CD14-positive monocyte (primary cell): Measurements from ENCODE around the gene TPK1. TPM values are rescaled to one million over a fixed set of nuclear protein-coding genes. Genes with fewer than 3 reads are reported as not detected.

Experiments
- DNase-seq, 3 donors: peaks; one replicate each; pipeline ENCODE4 v3.0.0-alpha.2; 2011 to 2022
- H2AFZ ChIP-seq: 2 replicates; pipeline ENCODE4 v1.6.0; 2012; ENCODE audit warnings: mild to moderate bottlenecking, low read depth, low read length, inconsistent platforms; ENCODE audit not compliant: insufficient read depth, poor library complexity, severe bottlenecking
- H3K27ac ChIP-seq, 2 donors: 1 replicate in 1 of 2; 2 replicates in 1 of 2; pipeline ENCODE4 v1.5.1; 2012 to 2013; ENCODE audit warnings: low read length in 2 of 2, control low read depth in 1 of 2, inconsistent platforms in 1 of 2, low read depth in 1 of 2, mild to moderate bottlenecking in 1 of 2
- H3K27me3 ChIP-seq, 2 donors: one replicate each; pipeline versions ENCODE4 v1.6.0 to v1.6.1; 2011 to 2013; ENCODE audit warnings: low read length in 2 of 2; ENCODE audit not compliant: control insufficient read depth in 2 of 2, insufficient read depth in 2 of 2
- H3K36me3 ChIP-seq, 2 donors: replicated peaks in 1 of 2; 1 replicate in 1 of 2; 2 replicates in 1 of 2; pipeline versions ENCODE4 v1.5.1 to v1.6.1; 2012 to 2013; ENCODE audit warnings: low read length in 2 of 2, control low read depth in 1 of 2, inconsistent platforms in 1 of 2, mild to moderate bottlenecking in 1 of 2; ENCODE audit not compliant: insufficient read depth in 2 of 2, control insufficient read depth in 1 of 2
- H3K4me1 ChIP-seq, 2 donors: 1 replicate in 1 of 2; 2 replicates in 1 of 2; pipeline versions ENCODE4 v1.5.1 to v1.6.1; 2012 to 2013; ENCODE audit warnings: low read length in 2 of 2, control low read depth in 1 of 2, inconsistent platforms in 1 of 2, mild to moderate bottlenecking in 1 of 2, moderate library complexity in 1 of 2; ENCODE audit not compliant: insufficient read depth in 2 of 2, control insufficient read depth in 1 of 2
- H3K4me2 ChIP-seq: replicated peaks from 2 replicates; pipeline ENCODE3; 2012; ENCODE audit warnings: low read length, moderate library complexity, mild to moderate bottlenecking; ENCODE audit not compliant: poor library complexity, severe bottlenecking; ENCODE audit errors: extremely low read depth
- H3K4me3 ChIP-seq, 3 experiments: fragments of 200-600 bp in 1 of 3; sonication (generic) in 1 of 3; replicated peaks in 1 of 3; 1 replicate in 2 of 3; 2 replicates in 1 of 3; pipeline ENCODE4 v1.5.1; 2011 to 2013; ENCODE audit warnings: low read length in 3 of 3, mild to moderate bottlenecking in 3 of 3, control low read depth in 2 of 3, low read depth in 2 of 3, inconsistent platforms in 1 of 3, moderate library complexity in 1 of 3
- H3K79me2 ChIP-seq: 2 replicates; pipeline ENCODE4 v1.6.0; 2012; ENCODE audit warnings: mild to moderate bottlenecking, control low read depth, inconsistent platforms, low read length, moderate library complexity; ENCODE audit not compliant: insufficient read depth
- H3K9ac ChIP-seq: 2 replicates; pipeline ENCODE4 v1.6.0; 2017; ENCODE audit warnings: low read length, mild to moderate bottlenecking; ENCODE audit not compliant: insufficient read depth, poor library complexity, severe bottlenecking
- H3K9me3 ChIP-seq, 2 donors: replicated peaks in 1 of 2; 1 replicate in 1 of 2; 2 replicates in 1 of 2; pipeline versions ENCODE4 v1.5.1 to v1.6.1; 2012 to 2013; ENCODE audit warnings: low read length in 2 of 2, control low read depth in 1 of 2; ENCODE audit not compliant: control insufficient read depth in 1 of 2, insufficient read depth in 1 of 2
- H4K20me1 ChIP-seq: 2 replicates; pipeline ENCODE4 v1.6.0; 2012; ENCODE audit warnings: mild to moderate bottlenecking, low read length, control low read depth, moderate library complexity; ENCODE audit not compliant: insufficient read depth
- H3K27ac Mint-ChIP-seq, 7 donors: one replicate each; pipeline ENCODE4 v1.8.0; 2020; ENCODE audit warnings: mild to moderate bottlenecking in 7 of 7, mixed read lengths in 7 of 7, moderate library complexity in 6 of 7, inconsistent platforms in 2 of 7
- H3K27me3 Mint-ChIP-seq, 3 donors: one replicate each; pipeline ENCODE4 v1.8.0; 2021 to 2022; ENCODE audit warnings: low read depth in 3 of 3, mild to moderate bottlenecking in 3 of 3, mixed read lengths in 3 of 3, moderate library complexity in 3 of 3, inconsistent platforms in 1 of 3
- H3K36me3 Mint-ChIP-seq, 2 donors: one replicate each; pipeline ENCODE4 v1.8.0; 2020; ENCODE audit warnings: mixed read lengths in 2 of 2, inconsistent platforms in 1 of 2, mild to moderate bottlenecking in 1 of 2
- H3K4me1 Mint-ChIP-seq: one replicate; pipeline ENCODE4 v1.8.0; 2020; ENCODE audit warnings: mild to moderate bottlenecking, mixed read lengths
- H3K4me3 Mint-ChIP-seq, 2 donors: one replicate each; pipeline ENCODE4 v1.8.0; 2020; ENCODE audit warnings: mild to moderate bottlenecking in 2 of 2, mixed read lengths in 2 of 2, moderate library complexity in 1 of 2
- H3K9me3 Mint-ChIP-seq, 7 donors: one replicate each; pipeline ENCODE4 v1.8.0; 2020 to 2022; ENCODE audit warnings: mixed read lengths in 7 of 7, mild to moderate bottlenecking in 6 of 7, moderate library complexity in 6 of 7, inconsistent platforms in 2 of 7
- WGBS: methylation state at CpG from one replicate; pipeline ENCODE4 v1.1.5; 2013; ENCODE audit warnings: missing lambda C conversion rate; ENCODE audit not compliant: insufficient coverage; 5-methylcytosine and 5-hydroxymethylcytosine counted together
- intact Hi-C, 2 donors: fragments of 100-400 bp; cut with micrococcal nuclease; formaldehyde crosslinking; loops; one replicate each; pipeline versions ENCODE4 v1.15.0 to v1.15.1; 2023
- polyA plus RNA-seq, 3 donors: library from polyadenylated mRNA; depleted of rRNA in 1 of 3; unstranded in 2 of 3; stranded (reverse) in 1 of 3; fragments of 300-500 nt in 2 of 3; fragments of >200 nt in 1 of 3; fragmentation: Illumina TruSeq in 2 of 3; gene quantifications; 1 replicate in 2 of 3; 2 replicates in 1 of 3; pipeline ENCODE4 v1.2.3, GENCODE V29; 2012 to 2021
- TF ChIP-seq, protein P1 (sequence below): fragments of 200-600 bp; IDR thresholded peaks from one replicate; pipeline ENCODE4 v1.8.0; 2022; ENCODE audit warnings: antibody characterized with exemption, mild to moderate bottlenecking

Gene TPK1
- polyA plus RNA-seq, 3 donors, result 18.9 to 33.8 (median 33.1) TPM

DNA sequence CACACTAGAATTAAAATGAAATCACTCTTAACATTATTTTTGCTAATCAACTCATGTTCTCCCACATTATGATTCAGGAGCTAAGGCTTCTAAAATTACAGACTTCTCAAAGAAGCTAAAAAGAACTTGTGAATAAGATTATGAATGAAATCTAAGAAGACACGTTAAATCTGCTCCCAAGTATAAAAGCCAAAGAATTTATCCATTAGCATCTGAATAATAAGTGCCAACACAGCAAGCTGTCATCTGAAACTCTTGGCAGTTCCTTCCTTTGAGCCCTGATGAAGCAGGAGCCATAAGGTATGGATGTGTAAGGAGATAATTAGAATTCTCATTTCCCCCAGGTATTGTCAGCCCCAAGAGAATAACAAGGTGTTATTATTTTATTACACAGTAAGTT is 50.3 kb downstream of the TPK1 start:
- Mint-ChIP-seq H3K4me1 (no peaks in the 10 kb centered on the region), H3K27me3 (peaks cover 0 to 1% (median 1%) of the 10 kb centered on the region in 3 donors), H3K27ac (no peak overlapping the region), H3K9me3 (no peaks in the 10 kb centered on the region), H3K4me3 (no peak overlapping the region), H3K36me3 (no peaks in the 10 kb centered on the region)
- DNase-seq, result no peak
- H3K79me2 ChIP-seq, result no peaks in the 10 kb centered on the region
- intact Hi-C loops, result no loop called here
- no peaks in the 10 kb centered on the region for H3K9me3 ChIP-seq
- no peak overlapping the region for H3K4me2 ChIP-seq
- no peaks in the 10 kb centered on the region for H3K27me3 ChIP-seq
- H3K4me3 ChIP-seq, result no peak overlapping the region
- no peak overlapping the region for H3K9ac ChIP-seq
- WGBS, result no CpG with 5 or more reads among the region's 1 CpG
- no peaks in the 10 kb centered on the region for H3K36me3 ChIP-seq
- no peak overlapping the region for H2AFZ ChIP-seq
- H3K4me1 ChIP-seq, result no peaks in the 10 kb centered on the region
- no peaks in the 10 kb centered on the region for H4K20me1 ChIP-seq
- no peak overlapping the region for H3K27ac ChIP-seq
- TF ChIP-seq, protein P1, sequence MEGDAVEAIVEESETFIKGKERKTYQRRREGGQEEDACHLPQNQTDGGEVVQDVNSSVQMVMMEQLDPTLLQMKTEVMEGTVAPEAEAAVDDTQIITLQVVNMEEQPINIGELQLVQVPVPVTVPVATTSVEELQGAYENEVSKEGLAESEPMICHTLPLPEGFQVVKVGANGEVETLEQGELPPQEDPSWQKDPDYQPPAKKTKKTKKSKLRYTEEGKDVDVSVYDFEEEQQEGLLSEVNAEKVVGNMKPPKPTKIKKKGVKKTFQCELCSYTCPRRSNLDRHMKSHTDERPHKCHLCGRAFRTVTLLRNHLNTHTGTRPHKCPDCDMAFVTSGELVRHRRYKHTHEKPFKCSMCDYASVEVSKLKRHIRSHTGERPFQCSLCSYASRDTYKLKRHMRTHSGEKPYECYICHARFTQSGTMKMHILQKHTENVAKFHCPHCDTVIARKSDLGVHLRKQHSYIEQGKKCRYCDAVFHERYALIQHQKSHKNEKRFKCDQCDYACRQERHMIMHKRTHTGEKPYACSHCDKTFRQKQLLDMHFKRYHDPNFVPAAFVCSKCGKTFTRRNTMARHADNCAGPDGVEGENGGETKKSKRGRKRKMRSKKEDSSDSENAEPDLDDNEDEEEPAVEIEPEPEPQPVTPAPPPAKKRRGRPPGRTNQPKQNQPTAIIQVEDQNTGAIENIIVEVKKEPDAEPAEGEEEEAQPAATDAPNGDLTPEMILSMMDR, result no peak

DNA sequence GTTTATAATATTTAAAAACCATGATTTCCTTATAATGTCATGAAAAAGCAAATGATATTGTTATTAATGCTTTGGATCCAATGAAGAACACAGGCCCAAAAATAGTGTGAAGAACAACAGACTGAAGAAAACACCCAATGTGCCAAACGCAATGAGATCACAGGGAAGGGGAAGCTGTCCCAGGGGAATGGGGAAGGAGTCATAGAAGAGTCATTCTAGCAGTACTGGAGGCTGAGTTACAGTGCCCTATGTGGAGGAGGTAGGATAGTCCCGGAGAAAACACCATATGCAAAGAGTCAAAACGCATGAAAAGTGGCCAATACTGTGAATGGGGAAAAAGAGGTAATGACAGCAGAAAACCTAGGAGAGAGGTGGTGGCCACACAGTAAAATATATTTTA is 50.9 kb downstream of the TPK1 start:
- H3K4me2 ChIP-seq, result no peak overlapping the region
- H3K9ac ChIP-seq, result no peak overlapping the region
- no peaks in the 10 kb centered on the region for H3K4me1 ChIP-seq
- 89% methylated on average over 1 of the region's 3 CpGs for WGBS
- H3K27ac ChIP-seq, result no peak overlapping the region
- no peaks in the 10 kb centered on the region for H3K79me2 ChIP-seq
- no peak overlapping the region for H3K4me3 Mint-ChIP-seq
- no peak for DNase-seq
- H3K27ac Mint-ChIP-seq, result no peak overlapping the region
- no peak overlapping the region for H2AFZ ChIP-seq
- no peaks in the 10 kb centered on the region for H3K27me3 ChIP-seq
- peaks cover 0 to 1% (median 0%) of the 10 kb centered on the region in 3 donors for H3K27me3 Mint-ChIP-seq
- no peaks in the 10 kb centered on the region for H4K20me1 ChIP-seq
- H3K36me3 Mint-ChIP-seq, result no peaks in the 10 kb centered on the region
- no peaks in the 10 kb centered on the region for H3K9me3 Mint-ChIP-seq
- no peaks in the 10 kb centered on the region for H3K4me1 Mint-ChIP-seq
- TF ChIP-seq, protein P1, result no peak
- H3K4me3 ChIP-seq, result no peak overlapping the region
- no peaks in the 10 kb centered on the region for H3K9me3 ChIP-seq
- no peaks in the 10 kb centered on the region for H3K36me3 ChIP-seq
- intact Hi-C loops, result no loop called here
